Medulla oblongata (tissue), 1 donor: Measurements from ENCODE around the gene ZFYVE27.

Experiments used
- DNase-seq: peaks from one replicate; pipeline ENCODE4 v3.0.0-alpha.2; 2015; ENCODE audit errors: extremely low spot score

The ZFYVE27 gene

DNA sequence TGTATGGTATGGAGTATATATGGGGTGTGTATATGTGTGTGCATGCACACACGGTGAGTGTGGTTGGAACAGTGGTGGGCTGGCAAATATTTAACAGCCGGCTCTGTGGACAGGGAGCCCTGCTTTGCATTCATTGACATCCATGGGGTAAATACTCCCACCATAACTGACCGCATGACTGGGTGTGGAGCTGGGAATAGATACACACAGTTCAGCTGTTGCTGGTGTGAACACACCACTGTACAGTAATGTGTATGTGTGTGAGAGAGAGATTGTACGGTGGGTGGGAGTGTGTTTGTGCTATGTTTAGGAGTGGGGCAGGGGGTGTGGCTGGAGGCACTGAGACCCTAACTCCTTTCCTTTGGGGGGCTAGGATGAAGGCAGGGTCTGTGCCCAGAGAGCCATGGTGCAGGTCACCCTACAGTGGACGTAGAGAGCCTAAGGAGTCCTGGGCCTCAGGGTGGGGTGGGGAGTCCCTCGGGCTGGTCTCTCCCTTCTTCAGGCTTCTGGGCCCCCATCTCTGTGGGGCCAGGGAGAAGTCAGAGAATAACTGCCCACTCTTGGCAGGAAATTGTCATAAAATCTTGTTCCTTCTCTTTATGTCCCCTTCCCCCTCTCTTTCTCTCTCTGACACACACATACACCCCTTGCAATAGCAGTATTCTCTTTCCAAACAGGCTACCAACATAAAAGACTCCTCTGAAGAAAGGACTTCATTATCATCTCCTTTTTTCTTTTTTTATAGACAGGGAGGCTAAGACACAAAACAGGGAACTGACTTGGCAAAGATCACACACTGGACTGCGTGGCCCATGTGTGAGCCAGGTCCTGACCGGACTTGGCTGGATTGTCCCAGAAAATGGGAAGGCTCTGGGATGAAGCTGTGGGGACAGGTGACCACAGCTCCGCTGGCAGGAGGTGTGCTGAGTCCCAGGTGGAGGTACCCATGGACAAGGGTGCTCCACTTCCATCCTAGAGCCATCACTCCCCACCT, 31.7 kb downstream of the ZFYVE27 start:
- no peak for DNase-seq

- no peak for DNase-seq
These were observed 33.3 kb downstream of the ZFYVE27 start for GRCh38 chr10:97770255-97770654.

- DNase-seq, result no peak
These were observed 34.3 kb downstream of the ZFYVE27 start for GRCh38 chr10:97771055-97771891.

DNA sequence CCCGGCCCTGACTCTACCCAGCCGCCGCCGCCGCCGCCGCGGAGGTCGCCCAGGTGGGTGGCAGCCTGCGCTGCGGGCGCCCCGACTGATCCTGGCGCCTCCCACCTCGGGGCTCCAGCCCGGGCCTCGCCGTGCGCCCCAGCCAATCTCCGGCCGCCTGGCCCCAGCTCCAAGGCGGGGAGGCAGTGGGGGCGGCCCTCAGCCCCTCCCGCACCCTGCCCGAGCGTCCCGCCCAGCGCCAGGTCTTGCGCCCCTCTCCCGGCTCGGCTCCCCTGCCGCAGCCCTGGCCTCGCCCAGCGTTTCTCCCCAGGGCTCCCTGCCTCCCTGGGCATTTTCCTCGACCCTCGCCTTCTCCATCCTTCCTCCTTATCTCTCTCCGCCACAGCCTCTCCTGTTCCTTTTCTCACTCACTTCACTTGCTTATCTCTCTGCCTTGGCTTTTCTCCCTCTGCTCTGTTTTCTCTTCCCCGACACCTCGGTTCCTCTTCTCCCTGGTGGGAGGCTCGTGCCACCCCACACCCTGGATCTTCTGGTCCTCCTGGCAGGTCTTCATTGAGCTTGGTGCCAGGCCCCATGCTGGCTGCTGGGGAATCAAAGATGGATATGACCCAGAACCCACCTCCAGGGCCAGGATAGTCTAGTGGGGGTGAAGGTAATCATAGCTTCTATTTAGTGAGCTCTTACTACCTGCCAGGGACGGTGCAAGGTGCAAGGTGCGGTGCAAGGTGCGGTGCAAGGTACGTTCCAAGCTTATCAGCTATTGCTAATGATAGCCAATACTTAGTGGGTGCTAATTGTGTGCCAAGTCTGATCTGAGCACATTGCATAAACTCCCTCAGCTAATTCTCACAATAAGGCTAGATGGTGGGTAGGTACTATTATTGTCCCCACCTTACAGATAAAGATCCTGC, 35.2 kb downstream of the ZFYVE27 start, which contains the start of gene SFRP5:
SFRP5 (minus strand) TSS at position 87 of the 911 bp plus-strand sequence. CDS start 166 bp downstream, outside the sequence.
- DNase-seq, result no peak

GRCh38 chr10:97773096-97773495, 36.2 kb downstream of the ZFYVE27 start:
- no peak for DNase-seq

GRCh38 chr10:97774811-97775294, 37.9 kb downstream of the ZFYVE27 start:
- no peak for DNase-seq

DNA sequence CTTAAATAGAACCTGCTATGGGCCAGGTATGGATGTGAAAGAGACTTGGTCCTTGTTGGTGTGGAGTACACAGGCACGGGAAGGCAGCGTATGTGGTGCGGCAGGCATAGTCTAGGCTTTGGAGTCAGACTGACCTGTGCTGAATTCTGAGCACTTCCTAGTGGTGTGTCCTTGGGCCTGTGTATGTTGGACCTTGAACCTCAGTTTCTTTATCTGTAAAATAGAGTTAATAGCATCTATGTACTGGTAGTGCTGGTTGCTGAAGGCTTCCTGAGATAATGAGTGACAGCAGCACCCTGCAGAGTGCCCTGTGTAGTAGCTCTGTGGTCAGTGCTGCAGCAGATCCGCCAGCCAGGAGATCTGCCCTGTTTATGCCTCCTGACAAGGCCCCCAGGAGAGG, 40.2 kb downstream of the ZFYVE27 start:
- no peak for DNase-seq

DNA sequence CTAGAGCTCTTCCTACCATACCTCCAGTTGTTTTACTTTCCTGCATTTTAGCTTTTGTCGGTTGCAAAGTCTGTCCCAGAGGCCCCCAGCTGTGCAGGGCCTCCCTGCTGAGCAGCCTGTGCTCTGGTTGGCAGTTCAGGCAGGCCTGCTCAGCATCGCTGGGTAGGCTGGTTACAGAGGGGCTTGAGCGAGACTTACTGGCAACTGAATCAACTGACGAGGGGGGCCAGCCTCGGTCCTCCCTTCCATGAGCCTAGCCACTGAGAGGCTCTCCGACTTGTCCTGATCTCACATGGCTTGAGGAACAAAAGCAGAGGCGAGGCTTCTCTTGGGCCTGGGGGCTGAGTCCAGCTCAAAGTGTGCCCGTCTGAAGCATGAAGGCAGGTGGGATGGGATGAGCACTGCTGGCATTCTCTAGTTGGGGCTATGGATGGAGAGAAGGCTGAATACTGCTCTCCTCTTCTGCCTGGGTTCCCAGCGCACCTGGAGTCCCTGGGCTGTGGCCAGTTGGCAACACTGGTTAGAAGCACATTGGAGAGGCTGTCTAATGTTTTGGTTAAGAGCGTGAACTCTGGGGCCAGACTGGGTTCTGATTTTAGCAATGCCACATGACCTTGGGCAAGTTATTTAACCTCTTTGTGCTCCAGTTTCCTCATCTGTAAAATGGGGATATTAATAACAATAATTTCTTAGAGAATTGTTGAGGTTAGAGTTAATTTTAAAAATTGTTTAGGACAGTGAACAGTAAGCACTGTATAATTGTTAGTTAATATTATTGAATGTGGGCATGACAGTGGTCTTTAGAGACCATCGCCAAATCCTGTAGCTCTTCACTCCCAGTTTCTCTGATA, 41.7 kb downstream of the ZFYVE27 start:
- no peak for DNase-seq

- DNase-seq, result no peak
These were observed 42.6 kb downstream of the ZFYVE27 start for GRCh38 chr10:97779492-97779891.

- no peak for DNase-seq
These were observed 43.0 kb downstream of the ZFYVE27 start for GRCh38 chr10:97779975-97780374.

DNA sequence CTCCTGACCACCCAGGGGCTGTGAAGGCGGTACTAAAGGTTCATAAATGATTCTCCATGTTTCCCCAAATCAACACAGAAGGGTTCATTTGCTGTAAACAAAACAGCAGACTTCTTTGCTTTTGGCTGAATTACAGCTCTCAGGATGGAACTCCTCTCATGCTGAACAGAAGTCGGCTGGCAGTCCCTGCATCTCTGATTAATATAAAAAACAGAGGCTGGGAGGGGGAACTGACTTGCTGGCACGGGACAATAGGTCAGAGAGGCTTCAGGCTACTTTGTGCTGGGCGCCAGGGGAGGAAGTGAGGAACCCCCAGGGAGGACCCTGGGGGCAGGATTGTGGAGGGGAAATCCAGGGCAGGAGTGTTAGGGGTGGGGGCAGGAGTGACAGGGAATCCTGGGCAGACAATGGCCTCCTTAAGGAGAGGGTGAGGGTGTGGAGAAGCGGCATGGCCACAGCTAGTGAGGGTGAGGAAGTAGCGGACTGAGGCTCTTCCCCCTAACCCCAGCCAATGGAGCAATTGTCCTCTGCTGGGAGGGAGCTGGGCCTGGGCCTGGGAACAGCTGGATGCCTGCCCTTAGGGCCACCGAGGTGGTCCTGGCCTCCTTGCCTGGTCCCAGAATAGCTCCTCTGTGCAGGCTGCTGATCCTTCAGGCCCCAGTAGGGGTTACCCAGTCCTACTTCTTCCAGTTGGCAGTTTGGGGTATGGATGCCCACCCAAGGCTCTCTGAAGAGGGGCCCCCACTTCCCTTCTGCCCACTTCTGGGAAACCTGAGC, 44.1 kb downstream of the ZFYVE27 start:
- no peak for DNase-seq

GRCh38 chr10:97781618-97782331, 44.8 kb downstream of the ZFYVE27 start:
- no peak for DNase-seq

GRCh38 chr10:97782455-97783228, 45.7 kb downstream of the ZFYVE27 start:
- no peak for DNase-seq

GRCh38 chr10:97784200-97784810, 47.4 kb downstream of the ZFYVE27 start:
- no peak for DNase-seq

DNA sequence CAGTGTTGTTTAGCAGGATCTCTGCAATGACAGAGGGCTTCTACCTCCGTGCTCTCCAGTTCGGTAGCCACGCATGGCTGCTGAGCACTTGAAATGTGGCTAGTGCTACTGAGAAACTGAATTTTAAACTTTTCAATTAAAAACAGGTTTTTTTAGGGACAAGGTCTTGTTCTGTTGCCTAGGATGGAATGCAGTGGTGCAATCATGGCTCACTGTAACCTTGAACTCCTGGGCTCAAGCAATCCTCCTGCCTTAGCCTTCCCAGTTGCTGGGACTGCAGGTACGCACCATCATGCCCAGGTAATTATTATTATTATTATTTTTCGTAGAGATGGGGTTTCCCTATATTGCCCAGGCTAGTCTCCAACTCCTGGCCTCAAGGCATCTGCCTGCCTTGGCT, 48.3 kb downstream of the ZFYVE27 start:
- DNase-seq, result no peak

GRCh38 chr10:97785731-97786130, 48.8 kb downstream of the ZFYVE27 start:
- DNase-seq, result no peak
